CD14-positive monocyte (primary cell): ENCODE results near the gene UBE4A. TPM values are rescaled to one million over a fixed set of nuclear protein-coding genes. Genes with fewer than 3 reads are reported as not detected.

ENCODE experiments used
- DNase-seq, 3 donors: peaks; one replicate each; pipeline ENCODE4 v3.0.0-alpha.2; 2011 to 2022
- H2AFZ ChIP-seq: 2 replicates; pipeline ENCODE4 v1.6.0; 2012; ENCODE audit warnings: mild to moderate bottlenecking, low read depth, low read length, inconsistent platforms; ENCODE audit not compliant: insufficient read depth, poor library complexity, severe bottlenecking
- H3K27ac ChIP-seq, 2 donors: 1 replicate in 1 of 2; 2 replicates in 1 of 2; pipeline ENCODE4 v1.5.1; 2012 to 2013; ENCODE audit warnings: low read length in 2 of 2, control low read depth in 1 of 2, inconsistent platforms in 1 of 2, low read depth in 1 of 2, mild to moderate bottlenecking in 1 of 2
- H3K27me3 ChIP-seq, 2 donors: one replicate each; pipeline versions ENCODE4 v1.6.0 to v1.6.1; 2011 to 2013; ENCODE audit warnings: low read length in 2 of 2; ENCODE audit not compliant: control insufficient read depth in 2 of 2, insufficient read depth in 2 of 2
- H3K36me3 ChIP-seq, 2 donors: replicated peaks in 1 of 2; 1 replicate in 1 of 2; 2 replicates in 1 of 2; pipeline versions ENCODE4 v1.5.1 to v1.6.1; 2012 to 2013; ENCODE audit warnings: low read length in 2 of 2, control low read depth in 1 of 2, inconsistent platforms in 1 of 2, mild to moderate bottlenecking in 1 of 2; ENCODE audit not compliant: insufficient read depth in 2 of 2, control insufficient read depth in 1 of 2
- H3K4me1 ChIP-seq, 2 donors: 1 replicate in 1 of 2; 2 replicates in 1 of 2; pipeline versions ENCODE4 v1.5.1 to v1.6.1; 2012 to 2013; ENCODE audit warnings: low read length in 2 of 2, control low read depth in 1 of 2, inconsistent platforms in 1 of 2, mild to moderate bottlenecking in 1 of 2, moderate library complexity in 1 of 2; ENCODE audit not compliant: insufficient read depth in 2 of 2, control insufficient read depth in 1 of 2
- H3K4me2 ChIP-seq: replicated peaks from 2 replicates; pipeline ENCODE3; 2012; ENCODE audit warnings: low read length, moderate library complexity, mild to moderate bottlenecking; ENCODE audit not compliant: poor library complexity, severe bottlenecking; ENCODE audit errors: extremely low read depth
- H3K4me3 ChIP-seq, 3 experiments: fragments of 200-600 bp in 1 of 3; sonication (generic) in 1 of 3; replicated peaks in 1 of 3; 1 replicate in 2 of 3; 2 replicates in 1 of 3; pipeline ENCODE4 v1.5.1; 2011 to 2013; ENCODE audit warnings: low read length in 3 of 3, mild to moderate bottlenecking in 3 of 3, control low read depth in 2 of 3, low read depth in 2 of 3, inconsistent platforms in 1 of 3, moderate library complexity in 1 of 3
- H3K79me2 ChIP-seq: 2 replicates; pipeline ENCODE4 v1.6.0; 2012; ENCODE audit warnings: mild to moderate bottlenecking, control low read depth, inconsistent platforms, low read length, moderate library complexity; ENCODE audit not compliant: insufficient read depth
- H3K9ac ChIP-seq: 2 replicates; pipeline ENCODE4 v1.6.0; 2017; ENCODE audit warnings: low read length, mild to moderate bottlenecking; ENCODE audit not compliant: insufficient read depth, poor library complexity, severe bottlenecking
- H3K9me3 ChIP-seq, 2 donors: replicated peaks in 1 of 2; 1 replicate in 1 of 2; 2 replicates in 1 of 2; pipeline versions ENCODE4 v1.5.1 to v1.6.1; 2012 to 2013; ENCODE audit warnings: low read length in 2 of 2, control low read depth in 1 of 2; ENCODE audit not compliant: control insufficient read depth in 1 of 2, insufficient read depth in 1 of 2
- H4K20me1 ChIP-seq: 2 replicates; pipeline ENCODE4 v1.6.0; 2012; ENCODE audit warnings: mild to moderate bottlenecking, low read length, control low read depth, moderate library complexity; ENCODE audit not compliant: insufficient read depth
- H3K27ac Mint-ChIP-seq, 7 donors: one replicate each; pipeline ENCODE4 v1.8.0; 2020; ENCODE audit warnings: mild to moderate bottlenecking in 7 of 7, mixed read lengths in 7 of 7, moderate library complexity in 6 of 7, inconsistent platforms in 2 of 7
- H3K27me3 Mint-ChIP-seq, 3 donors: one replicate each; pipeline ENCODE4 v1.8.0; 2021 to 2022; ENCODE audit warnings: low read depth in 3 of 3, mild to moderate bottlenecking in 3 of 3, mixed read lengths in 3 of 3, moderate library complexity in 3 of 3, inconsistent platforms in 1 of 3
- H3K36me3 Mint-ChIP-seq, 2 donors: one replicate each; pipeline ENCODE4 v1.8.0; 2020; ENCODE audit warnings: mixed read lengths in 2 of 2, inconsistent platforms in 1 of 2, mild to moderate bottlenecking in 1 of 2
- H3K4me1 Mint-ChIP-seq: one replicate; pipeline ENCODE4 v1.8.0; 2020; ENCODE audit warnings: mild to moderate bottlenecking, mixed read lengths
- H3K4me3 Mint-ChIP-seq, 2 donors: one replicate each; pipeline ENCODE4 v1.8.0; 2020; ENCODE audit warnings: mild to moderate bottlenecking in 2 of 2, mixed read lengths in 2 of 2, moderate library complexity in 1 of 2
- H3K9me3 Mint-ChIP-seq, 7 donors: one replicate each; pipeline ENCODE4 v1.8.0; 2020 to 2022; ENCODE audit warnings: mixed read lengths in 7 of 7, mild to moderate bottlenecking in 6 of 7, moderate library complexity in 6 of 7, inconsistent platforms in 2 of 7
- CTCF ChIP-seq: fragments of 200-600 bp; IDR thresholded peaks from one replicate; pipeline ENCODE4 v1.8.0; 2022; ENCODE audit warnings: antibody characterized with exemption, mild to moderate bottlenecking
- WGBS: methylation state at CpG from one replicate; pipeline ENCODE4 v1.1.5; 2013; ENCODE audit warnings: missing lambda C conversion rate; ENCODE audit not compliant: insufficient coverage; 5-methylcytosine and 5-hydroxymethylcytosine counted together
- intact Hi-C, 2 donors: fragments of 100-400 bp; cut with micrococcal nuclease; formaldehyde crosslinking; loops; one replicate each; pipeline versions ENCODE4 v1.15.0 to v1.15.1; 2023
- polyA plus RNA-seq, 3 donors: library from polyadenylated mRNA; depleted of rRNA in 1 of 3; unstranded in 2 of 3; stranded (reverse) in 1 of 3; fragments of 300-500 nt in 2 of 3; fragments of >200 nt in 1 of 3; fragmentation: Illumina TruSeq in 2 of 3; gene quantifications; 1 replicate in 2 of 3; 2 replicates in 1 of 3; pipeline ENCODE4 v1.2.3, GENCODE V29; 2012 to 2021

The UBE4A gene
- polyA plus RNA-seq, 3 donors: 21.6 to 33.9 (median 22.7) TPM

GRCh38 chr11:118438314-118438931 is 79.0 kb downstream of the UBE4A start:
- Histone ChIP-seq H3K9ac (peak overlapping the region; percentile 77), H3K27ac (peak overlapping the region; percentile 3 to 73), H4K20me1 (peaks cover 67% of the 10 kb centered on the region), H3K27me3 (no peaks in the 10 kb centered on the region), H3K4me1 (peaks cover 39 to 56% of the 10 kb centered on the region in 2 donors), H3K36me3 (peaks cover 0 to 8% of the 10 kb centered on the region in 2 donors), H2AFZ (peak overlapping the region; percentile 93), H3K4me2 (peak overlapping the region; percentile 84), H3K4me3 (peak overlapping the region; percentile 85 to 94 (median 92)), H3K9me3 (no peaks in the 10 kb centered on the region), H3K79me2 (peaks cover 69% of the 10 kb centered on the region)
- WGBS: 0% methylated on average over 5 of the region's 14 CpGs
- Mint-ChIP-seq H3K9me3 (no peaks in the 10 kb centered on the region), H3K27ac (peak overlapping the region; percentile 73 to 90 (median 82)), H3K4me3 (peak overlapping the region; percentile 93 to 96), H3K36me3 (peaks cover 4 to 9% of the 10 kb centered on the region in 2 donors), H3K4me1 (peaks cover 66% of the 10 kb centered on the region), H3K27me3 (peaks cover 0 to 4% (median 0%) of the 10 kb centered on the region in 3 donors)
- intact Hi-C loops: loop anchor here in 1 of 2 donors (5.0 kb wide), 1 partner anchor 36 kb away; the partner anchor contains the start of gene ATP5MG
- TF ChIP-seq CTCF: no peak
- peak; percentile 18 to 43 (median 27) for DNase-seq

- no peaks in the 10 kb centered on the region for H3K9me3 Mint-ChIP-seq
- Histone ChIP-seq H3K9ac (no peak overlapping the region), H3K27me3 (no peaks in the 10 kb centered on the region), H3K79me2 (peaks cover 81% of the 10 kb centered on the region), H3K4me1 (peaks cover 31 to 48% of the 10 kb centered on the region in 2 donors), H3K27ac (peak overlapping the region in 1 of 2 donors; percentile 45), H4K20me1 (peaks cover 80% of the 10 kb centered on the region), H3K4me2 (no peak overlapping the region), H3K36me3 (peaks cover 0 to 11% of the 10 kb centered on the region in 2 donors), H3K4me3 (no peak overlapping the region), H2AFZ (no peak overlapping the region), H3K9me3 (no peaks in the 10 kb centered on the region)
- H3K27me3 Mint-ChIP-seq: peaks cover 0 to 2% (median 0%) of the 10 kb centered on the region in 3 donors
- intact Hi-C loops: loop anchor here in 1 of 2 donors (5.0 kb wide), 1 partner anchor 37 kb away; the partner anchor contains the start of gene ATP5MG
- DNase-seq: no peak
- H3K4me3 Mint-ChIP-seq: no peak overlapping the region
- peaks cover 61% of the 10 kb centered on the region for H3K4me1 Mint-ChIP-seq
- H3K27ac Mint-ChIP-seq: peak overlapping the region in 1 of 7 donors; percentile 68
- no peak for TF ChIP-seq CTCF
- H3K36me3 Mint-ChIP-seq: peaks cover 4 to 13% of the 10 kb centered on the region in 2 donors
Measured at GRCh38 chr11:118439646-118440045, 80.2 kb downstream of the UBE4A start.
